ENCODE results near the gene ACOX1. TPM values are rescaled to one million over a fixed set of nuclear protein-coding genes. Genes with fewer than 3 reads are reported as not detected.

The ACOX1 gene
- total and polyA plus RNA-seq, 2 of the 13 experiments (the other 11 are each of a cell fraction or from before 2014, with no cell fraction given), result 86.4 to 120 TPM

DNA sequence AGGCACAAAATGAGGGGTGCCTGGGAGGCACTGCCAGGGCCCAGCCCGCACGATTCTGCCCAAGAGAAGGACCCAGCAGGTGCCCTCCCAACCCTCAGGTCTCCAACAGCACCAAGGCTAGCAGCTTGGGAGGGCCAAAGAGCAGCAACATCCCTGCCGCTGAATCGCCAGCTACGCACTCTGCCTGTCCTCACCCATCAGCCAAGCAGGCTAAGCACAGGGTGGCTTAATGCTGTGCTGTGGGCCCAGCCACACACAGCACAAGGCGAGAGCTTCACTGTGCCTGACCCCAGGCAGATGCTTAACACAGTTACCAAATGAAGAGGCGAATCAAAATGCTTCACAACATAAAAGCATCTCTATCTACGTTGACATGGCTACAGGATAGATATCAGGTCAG lies 63.7 kb downstream of the ACOX1 start (continued):
- TF ChIP-seq BHLHE40 (IDR thresholded peaks at IDR 0.05; ENCODE audit: low read length), result 0 out of 2 replicates have a peak, but pooled peaks have one; percentile 5
- TF ChIP-seq ZMYM2 (CRISPR knock-in tag; IDR thresholded peaks at IDR 0.05), result no peak
- TF ChIP-seq HNF4A (CRISPR knock-in tag; IDR thresholded peaks at IDR 0.05), result 0 out of 2 replicates have a peak, but pooled peaks have one; percentile 3
- TF ChIP-seq GPN1 (CRISPR knock-in tag; IDR thresholded peaks at IDR 0.05; ENCODE audit: borderline replicate concordance), result no peak
- TF ChIP-seq, protein P1, sequence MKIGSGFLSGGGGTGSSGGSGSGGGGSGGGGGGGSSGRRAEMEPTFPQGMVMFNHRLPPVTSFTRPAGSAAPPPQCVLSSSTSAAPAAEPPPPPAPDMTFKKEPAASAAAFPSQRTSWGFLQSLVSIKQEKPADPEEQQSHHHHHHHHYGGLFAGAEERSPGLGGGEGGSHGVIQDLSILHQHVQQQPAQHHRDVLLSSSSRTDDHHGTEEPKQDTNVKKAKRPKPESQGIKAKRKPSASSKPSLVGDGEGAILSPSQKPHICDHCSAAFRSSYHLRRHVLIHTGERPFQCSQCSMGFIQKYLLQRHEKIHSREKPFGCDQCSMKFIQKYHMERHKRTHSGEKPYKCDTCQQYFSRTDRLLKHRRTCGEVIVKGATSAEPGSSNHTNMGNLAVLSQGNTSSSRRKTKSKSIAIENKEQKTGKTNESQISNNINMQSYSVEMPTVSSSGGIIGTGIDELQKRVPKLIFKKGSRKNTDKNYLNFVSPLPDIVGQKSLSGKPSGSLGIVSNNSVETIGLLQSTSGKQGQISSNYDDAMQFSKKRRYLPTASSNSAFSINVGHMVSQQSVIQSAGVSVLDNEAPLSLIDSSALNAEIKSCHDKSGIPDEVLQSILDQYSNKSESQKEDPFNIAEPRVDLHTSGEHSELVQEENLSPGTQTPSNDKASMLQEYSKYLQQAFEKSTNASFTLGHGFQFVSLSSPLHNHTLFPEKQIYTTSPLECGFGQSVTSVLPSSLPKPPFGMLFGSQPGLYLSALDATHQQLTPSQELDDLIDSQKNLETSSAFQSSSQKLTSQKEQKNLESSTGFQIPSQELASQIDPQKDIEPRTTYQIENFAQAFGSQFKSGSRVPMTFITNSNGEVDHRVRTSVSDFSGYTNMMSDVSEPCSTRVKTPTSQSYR (CRISPR knock-in tag; IDR thresholded peaks at IDR 0.05; ENCODE audit: borderline replicate concordance), result 0 out of 2 replicates have a peak, but pooled peaks have one; percentile 2
- TF ChIP-seq, protein P2, sequence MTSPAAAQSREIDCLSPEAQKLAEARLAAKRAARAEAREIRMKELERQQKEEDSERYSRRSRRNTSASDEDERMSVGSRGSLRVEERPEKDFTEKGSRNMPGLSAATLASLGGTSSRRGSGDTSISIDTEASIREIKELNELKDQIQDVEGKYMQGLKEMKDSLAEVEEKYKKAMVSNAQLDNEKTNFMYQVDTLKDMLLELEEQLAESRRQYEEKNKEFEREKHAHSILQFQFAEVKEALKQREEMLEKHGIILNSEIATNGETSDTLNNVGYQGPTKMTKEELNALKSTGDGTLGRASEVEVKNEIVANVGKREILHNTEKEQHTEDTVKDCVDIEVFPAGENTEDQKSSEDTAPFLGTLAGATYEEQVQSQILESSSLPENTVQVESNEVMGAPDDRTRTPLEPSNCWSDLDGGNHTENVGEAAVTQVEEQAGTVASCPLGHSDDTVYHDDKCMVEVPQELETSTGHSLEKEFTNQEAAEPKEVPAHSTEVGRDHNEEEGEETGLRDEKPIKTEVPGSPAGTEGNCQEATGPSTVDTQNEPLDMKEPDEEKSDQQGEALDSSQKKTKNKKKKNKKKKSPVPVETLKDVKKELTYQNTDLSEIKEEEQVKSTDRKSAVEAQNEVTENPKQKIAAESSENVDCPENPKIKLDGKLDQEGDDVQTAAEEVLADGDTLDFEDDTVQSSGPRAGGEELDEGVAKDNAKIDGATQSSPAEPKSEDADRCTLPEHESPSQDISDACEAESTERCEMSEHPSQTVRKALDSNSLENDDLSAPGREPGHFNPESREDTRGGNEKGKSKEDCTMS (CRISPR knock-in tag; conservative IDR thresholded peaks at IDR 0.05), result no peak
- TF ChIP-seq, protein P3, sequence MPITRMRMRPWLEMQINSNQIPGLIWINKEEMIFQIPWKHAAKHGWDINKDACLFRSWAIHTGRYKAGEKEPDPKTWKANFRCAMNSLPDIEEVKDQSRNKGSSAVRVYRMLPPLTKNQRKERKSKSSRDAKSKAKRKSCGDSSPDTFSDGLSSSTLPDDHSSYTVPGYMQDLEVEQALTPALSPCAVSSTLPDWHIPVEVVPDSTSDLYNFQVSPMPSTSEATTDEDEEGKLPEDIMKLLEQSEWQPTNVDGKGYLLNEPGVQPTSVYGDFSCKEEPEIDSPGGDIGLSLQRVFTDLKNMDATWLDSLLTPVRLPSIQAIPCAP (CRISPR knock-in tag; IDR thresholded peaks at IDR 0.05; ENCODE audit: low read depth), result no peak
- 0 out of 2 replicates have a peak, but pooled peaks have one; percentile 30 for TF ChIP-seq MIER2 (CRISPR knock-in tag; IDR thresholded peaks at IDR 0.05)
